SU-DHL-6 (cell line): ENCODE data around the gene RASGRP2.
"Not testable (repeated sequence)": the region's sequence is repeated elsewhere in the genome, so short reads cannot be mapped to it uniquely, and the experiment has no call there.

Experiments used
- H2AFZ ChIP-seq: fragments of 200-600 bp; sonication (generic); 2 replicates; pipeline ENCODE4 v1.6.1; 2014; ENCODE audit warnings: low read depth, mild to moderate bottlenecking, moderate library complexity, mixed read lengths, antibody characterized with exemption, low read length; ENCODE audit not compliant: severe bottlenecking
- H3F3A ChIP-seq: fragments of 200-600 bp; shearing (Covaris generic); 2 replicates; pipeline ENCODE4 v1.6.0; 2016; ENCODE audit warnings: antibody characterized with exemption, mild to moderate bottlenecking; ENCODE audit not compliant: insufficient read depth
- H3K27ac ChIP-seq: fragments of 200-600 bp; sonication (generic); 2 replicates; pipeline ENCODE4 v1.5.1; 2016; ENCODE audit warnings: low read depth, mild to moderate bottlenecking, low read length, moderate library complexity, mixed read lengths
- H3K27me3 ChIP-seq: fragments of 200-600 bp; sonication (generic), shearing (Covaris generic); 2 replicates; pipeline ENCODE4 v1.6.0; 2014; ENCODE audit warnings: mild to moderate bottlenecking, low read length
- H3K36me3 ChIP-seq: fragments of 200-600 bp; sonication (generic); 2 replicates; pipeline ENCODE4 v1.6.1; 2014; ENCODE audit warnings: mild to moderate bottlenecking, low read length, mixed read lengths
- H3K4me2 ChIP-seq: fragments of 300-600, 200-600 bp; shearing (Covaris generic), sonication (generic); 2 replicates; pipeline ENCODE4 v1.6.0; 2014; ENCODE audit warnings: low read length, low read depth, mild to moderate bottlenecking; ENCODE audit not compliant: poor library complexity, severe bottlenecking
- H3K4me3 ChIP-seq: fragments of 200-600 bp; sonication (generic); 2 replicates; pipeline ENCODE4 v1.5.1; 2014; ENCODE audit warnings: antibody characterized with exemption, low read length, mild to moderate bottlenecking, mixed read lengths; ENCODE audit not compliant: insufficient read depth, poor library complexity, severe bottlenecking
- H3K79me2 ChIP-seq: fragments of 200-600 bp; sonication (generic); 2 replicates; pipeline ENCODE4 v1.6.1; 2014; ENCODE audit warnings: mild to moderate bottlenecking, low read length, moderate library complexity; ENCODE audit not compliant: insufficient read depth
- H3K9ac ChIP-seq: fragments of 200-600 bp; sonication (generic); 2 replicates; pipeline ENCODE4 v1.7.0; 2014; ENCODE audit warnings: mild to moderate bottlenecking, low read length
- H3K9me2 ChIP-seq: fragments of 200-600 bp; sonication (generic); replicated peaks from 2 replicates; pipeline ENCODE4 v1.6.1; 2014; ENCODE audit warnings: low read length; ENCODE audit not compliant: insufficient read depth
- H3K9me3 ChIP-seq: fragments of 200-600 bp; sonication (generic); 2 replicates; pipeline ENCODE4 v1.6.1; 2014; ENCODE audit warnings: low read length, mixed read lengths; ENCODE audit not compliant: insufficient read depth
- H4K20me1 ChIP-seq: fragments of 200-600 bp; sonication (generic); 2 replicates; pipeline ENCODE4 v1.6.1; 2014; ENCODE audit warnings: low read depth, mild to moderate bottlenecking, antibody characterized with exemption, low read length, moderate library complexity, mixed read lengths
- EZH2phosphoT487 ChIP-seq: fragments of 200-600 bp; sonication (generic), shearing (Covaris generic); conservative IDR thresholded peaks from 2 replicates; pipeline ENCODE4 v1.6.1; 2018; ENCODE audit warnings: mild to moderate bottlenecking, antibody characterized with exemption, low read length, moderate library complexity, mixed read lengths
- TF ChIP-seq, protein P1 (sequence below): fragments of 200-600 bp; sonication (generic); IDR thresholded peaks from one replicate; pipeline ENCODE4 v1.5.1; 2017; ENCODE audit warnings: antibody characterized with exemption, mild to moderate bottlenecking, low read length, moderate library complexity; ENCODE audit not compliant: insufficient read depth, poor library complexity, severe bottlenecking

RASGRP2 gene

DNA sequence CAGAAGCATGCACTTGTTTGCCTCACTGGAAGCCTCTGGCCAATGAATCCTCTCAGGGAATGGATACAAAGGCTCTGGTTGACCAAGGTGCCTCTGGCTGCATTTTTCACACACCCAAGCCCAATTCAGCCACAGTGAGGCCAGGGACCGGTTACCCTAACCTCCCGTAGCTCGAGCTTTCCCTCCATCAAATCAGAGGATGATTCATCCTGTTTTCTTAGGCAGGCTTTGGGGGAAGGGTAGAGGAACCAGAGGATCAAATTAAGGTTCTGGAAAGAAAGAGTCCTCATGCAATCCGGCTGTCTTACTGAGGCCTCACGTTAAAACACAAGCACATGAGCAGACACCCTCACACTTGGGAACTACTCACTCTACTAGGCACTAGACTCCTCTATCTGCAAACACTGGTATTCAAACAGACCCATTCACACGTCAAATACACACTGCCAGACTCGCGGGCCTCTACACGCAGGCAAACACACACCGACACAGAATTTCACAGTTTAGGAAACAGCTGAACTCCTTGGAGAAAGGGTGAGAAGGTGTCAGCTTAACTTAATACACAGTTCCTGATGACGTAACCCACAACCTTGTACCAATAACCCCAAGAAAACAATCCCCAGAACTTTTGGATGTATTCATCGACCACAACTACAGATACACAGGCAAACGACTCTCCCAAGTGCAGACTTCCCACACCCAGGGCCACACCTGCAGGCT is 33.4 kb downstream of the RASGRP2 start:
- Histone ChIP-seq H3K4me3 (no peak overlapping the region), H3K9me3 (no peaks in the 10 kb centered on the region), H3K4me2 (no peak overlapping the region), H3K9ac (no peak overlapping the region), H3K36me3 (no peaks in the 10 kb centered on the region), H3K27me3 (no peaks in the 10 kb centered on the region), H3F3A (no peaks in the 10 kb centered on the region), H3K79me2 (no peaks in the 10 kb centered on the region), H3K27ac (no peak overlapping the region), H3K9me2 (no peaks in the 10 kb centered on the region), H4K20me1 (no peaks in the 10 kb centered on the region), H2AFZ (no peak overlapping the region)
- no peak for TF ChIP-seq EZH2phosphoT487
- TF ChIP-seq, protein P1, sequence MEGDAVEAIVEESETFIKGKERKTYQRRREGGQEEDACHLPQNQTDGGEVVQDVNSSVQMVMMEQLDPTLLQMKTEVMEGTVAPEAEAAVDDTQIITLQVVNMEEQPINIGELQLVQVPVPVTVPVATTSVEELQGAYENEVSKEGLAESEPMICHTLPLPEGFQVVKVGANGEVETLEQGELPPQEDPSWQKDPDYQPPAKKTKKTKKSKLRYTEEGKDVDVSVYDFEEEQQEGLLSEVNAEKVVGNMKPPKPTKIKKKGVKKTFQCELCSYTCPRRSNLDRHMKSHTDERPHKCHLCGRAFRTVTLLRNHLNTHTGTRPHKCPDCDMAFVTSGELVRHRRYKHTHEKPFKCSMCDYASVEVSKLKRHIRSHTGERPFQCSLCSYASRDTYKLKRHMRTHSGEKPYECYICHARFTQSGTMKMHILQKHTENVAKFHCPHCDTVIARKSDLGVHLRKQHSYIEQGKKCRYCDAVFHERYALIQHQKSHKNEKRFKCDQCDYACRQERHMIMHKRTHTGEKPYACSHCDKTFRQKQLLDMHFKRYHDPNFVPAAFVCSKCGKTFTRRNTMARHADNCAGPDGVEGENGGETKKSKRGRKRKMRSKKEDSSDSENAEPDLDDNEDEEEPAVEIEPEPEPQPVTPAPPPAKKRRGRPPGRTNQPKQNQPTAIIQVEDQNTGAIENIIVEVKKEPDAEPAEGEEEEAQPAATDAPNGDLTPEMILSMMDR: no peak

DNA sequence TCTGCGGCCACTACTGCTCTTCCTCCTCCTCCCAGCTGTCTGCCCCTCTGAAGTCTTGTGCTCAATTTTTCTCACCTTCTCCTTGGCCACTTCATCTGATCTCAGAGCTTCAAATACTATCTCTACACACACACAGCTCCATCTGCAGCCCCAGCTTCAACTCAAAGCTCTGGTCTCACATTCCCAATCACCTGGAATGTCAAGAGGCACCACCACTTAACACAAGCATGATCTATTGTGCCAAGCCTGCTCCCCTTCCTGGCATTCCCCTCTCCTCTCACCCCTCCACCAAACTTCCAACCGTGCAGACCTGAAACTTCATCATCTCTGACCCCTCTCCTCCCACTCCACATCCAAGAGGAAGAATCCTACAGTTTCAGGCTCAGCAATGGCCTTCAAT is 38.4 kb downstream of the RASGRP2 start:
- no peaks in the 10 kb centered on the region for H3K27me3 ChIP-seq
- no peaks in the 10 kb centered on the region for H3F3A ChIP-seq
- no peak overlapping the region for H3K4me2 ChIP-seq
- no peak overlapping the region for H2AFZ ChIP-seq
- no peak overlapping the region for H3K27ac ChIP-seq
- H3K4me3 ChIP-seq: no peak overlapping the region
- no peak overlapping the region for H3K9ac ChIP-seq
- H3K9me2 ChIP-seq: no peaks in the 10 kb centered on the region
- H3K79me2 ChIP-seq: no peaks in the 10 kb centered on the region
- TF ChIP-seq, protein P1: no peak
- TF ChIP-seq EZH2phosphoT487: no peak
- H3K9me3 ChIP-seq: no peaks in the 10 kb centered on the region
- H3K36me3 ChIP-seq: no peaks in the 10 kb centered on the region
- no peaks in the 10 kb centered on the region for H4K20me1 ChIP-seq

DNA sequence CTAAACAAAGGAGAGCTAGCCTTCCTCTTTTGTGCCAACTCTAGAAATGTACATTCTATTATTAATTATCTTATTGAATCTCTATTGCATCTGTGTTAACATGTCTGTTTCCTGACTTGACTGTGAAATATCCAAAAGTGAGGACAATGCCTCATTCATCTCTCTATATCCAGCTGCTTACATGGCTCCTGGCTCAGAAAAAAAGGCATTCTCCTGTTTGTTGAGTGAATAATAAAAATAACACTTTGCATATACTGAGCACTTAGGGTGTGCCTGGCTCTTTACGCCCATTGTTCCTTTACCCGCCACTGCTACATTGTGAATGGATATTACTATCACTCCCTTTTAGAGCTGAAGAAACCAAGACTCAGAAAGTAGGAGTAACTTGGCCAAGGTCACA is 40.9 kb downstream of the RASGRP2 start:
- H3K4me2 ChIP-seq: no peak overlapping the region
- no peaks in the 10 kb centered on the region for H3K27me3 ChIP-seq
- TF ChIP-seq EZH2phosphoT487: no peak
- TF ChIP-seq, protein P1: no peak
- H3K9me2 ChIP-seq: no peaks in the 10 kb centered on the region
- H3K79me2 ChIP-seq: no peaks in the 10 kb centered on the region
- no peaks in the 10 kb centered on the region for H3F3A ChIP-seq
- no peak overlapping the region for H3K4me3 ChIP-seq
- no peaks in the 10 kb centered on the region for H3K9me3 ChIP-seq
- H3K9ac ChIP-seq: no peak overlapping the region
- no peak overlapping the region for H3K27ac ChIP-seq
- H3K36me3 ChIP-seq: no peaks in the 10 kb centered on the region
- no peak overlapping the region for H2AFZ ChIP-seq
- H4K20me1 ChIP-seq: no peaks in the 10 kb centered on the region

DNA sequence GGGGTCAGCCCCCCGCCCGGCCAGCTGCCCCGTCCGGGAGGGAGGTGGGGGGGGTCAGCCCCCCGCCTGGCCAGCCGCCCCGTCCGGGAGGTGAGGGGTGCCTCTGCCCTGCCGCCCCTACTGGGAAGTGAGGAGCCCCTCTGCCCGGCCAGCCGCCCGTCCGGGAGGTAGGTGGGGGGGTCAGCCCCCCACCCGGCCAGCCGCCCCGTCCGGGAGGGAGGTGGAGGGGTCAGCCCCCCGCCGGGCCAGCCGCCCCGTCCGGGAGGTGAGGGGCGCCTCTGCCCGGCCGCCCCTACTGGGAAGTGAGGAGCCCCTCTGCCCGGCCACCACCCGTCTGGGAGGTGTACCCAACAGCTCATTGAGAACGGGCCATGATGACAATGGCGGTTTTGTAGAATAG is 42.0 kb downstream of the RASGRP2 start:
- H3K4me2 ChIP-seq, H4K20me1 ChIP-seq, H3K36me3 ChIP-seq, H3K79me2 ChIP-seq, H2AFZ ChIP-seq, H3K27me3 ChIP-seq, H3K9me3 ChIP-seq, H3K9ac ChIP-seq, H3F3A ChIP-seq, H3K4me3 ChIP-seq, H3K9me2 ChIP-seq, H3K27ac ChIP-seq: not testable (repeated sequence)
